GM12865 (cell line): ENCODE data around the gene DSCAM.

Source experiments
- DNase-seq: peaks from one replicate; pipeline ENCODE4 v3.0.0; 2010; ENCODE audit warnings: low read depth
- H3K4me3 ChIP-seq: 2 replicates; pipeline ENCODE4 v1.5.1; 2011; ENCODE audit warnings: mild to moderate bottlenecking, low read depth, low read length, control low read depth
- TF ChIP-seq, protein P1 (sequence below): IDR thresholded peaks from 2 replicates; pipeline ENCODE4 v1.5.1; 2011; ENCODE audit warnings: low read length, control low read depth, low read depth, inconsistent platforms; ENCODE audit not compliant: insufficient read depth; ENCODE audit errors: missing control alignments

Gene DSCAM

GRCh38 chr21:40706176-40706575, 140.8 kb downstream of the DSCAM start:
- DNase-seq: no peak
- TF ChIP-seq, protein P1, sequence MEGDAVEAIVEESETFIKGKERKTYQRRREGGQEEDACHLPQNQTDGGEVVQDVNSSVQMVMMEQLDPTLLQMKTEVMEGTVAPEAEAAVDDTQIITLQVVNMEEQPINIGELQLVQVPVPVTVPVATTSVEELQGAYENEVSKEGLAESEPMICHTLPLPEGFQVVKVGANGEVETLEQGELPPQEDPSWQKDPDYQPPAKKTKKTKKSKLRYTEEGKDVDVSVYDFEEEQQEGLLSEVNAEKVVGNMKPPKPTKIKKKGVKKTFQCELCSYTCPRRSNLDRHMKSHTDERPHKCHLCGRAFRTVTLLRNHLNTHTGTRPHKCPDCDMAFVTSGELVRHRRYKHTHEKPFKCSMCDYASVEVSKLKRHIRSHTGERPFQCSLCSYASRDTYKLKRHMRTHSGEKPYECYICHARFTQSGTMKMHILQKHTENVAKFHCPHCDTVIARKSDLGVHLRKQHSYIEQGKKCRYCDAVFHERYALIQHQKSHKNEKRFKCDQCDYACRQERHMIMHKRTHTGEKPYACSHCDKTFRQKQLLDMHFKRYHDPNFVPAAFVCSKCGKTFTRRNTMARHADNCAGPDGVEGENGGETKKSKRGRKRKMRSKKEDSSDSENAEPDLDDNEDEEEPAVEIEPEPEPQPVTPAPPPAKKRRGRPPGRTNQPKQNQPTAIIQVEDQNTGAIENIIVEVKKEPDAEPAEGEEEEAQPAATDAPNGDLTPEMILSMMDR: no peak
- H3K4me3 ChIP-seq: no peak overlapping the region

DNA sequence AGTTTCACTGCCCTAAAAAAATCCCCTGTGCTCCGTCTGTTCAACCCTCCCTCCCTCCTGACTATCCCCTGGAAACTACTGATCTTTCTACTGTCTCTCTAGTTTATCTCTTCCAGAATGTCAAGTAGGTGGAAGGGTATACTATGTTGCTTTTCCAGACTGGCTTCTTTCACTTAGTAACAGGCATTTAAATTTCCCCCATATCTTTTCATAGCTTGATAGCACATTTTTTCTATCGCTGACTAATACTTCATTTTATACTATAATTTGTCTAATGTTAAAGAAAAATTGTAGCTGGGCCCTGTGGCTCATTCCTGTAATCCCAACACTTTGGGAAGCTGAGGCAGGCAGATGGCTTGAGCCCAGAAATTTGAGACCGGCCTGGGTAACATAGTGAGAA, 142.8 kb downstream of the DSCAM start:
- no peak overlapping the region for H3K4me3 ChIP-seq
- TF ChIP-seq, protein P1: no peak
- no peak for DNase-seq

GRCh38 chr21:40699366-40699765, 147.6 kb downstream of the DSCAM start:
- H3K4me3 ChIP-seq: no peak overlapping the region
- no peak for DNase-seq
- TF ChIP-seq, protein P1: no peak

DNA sequence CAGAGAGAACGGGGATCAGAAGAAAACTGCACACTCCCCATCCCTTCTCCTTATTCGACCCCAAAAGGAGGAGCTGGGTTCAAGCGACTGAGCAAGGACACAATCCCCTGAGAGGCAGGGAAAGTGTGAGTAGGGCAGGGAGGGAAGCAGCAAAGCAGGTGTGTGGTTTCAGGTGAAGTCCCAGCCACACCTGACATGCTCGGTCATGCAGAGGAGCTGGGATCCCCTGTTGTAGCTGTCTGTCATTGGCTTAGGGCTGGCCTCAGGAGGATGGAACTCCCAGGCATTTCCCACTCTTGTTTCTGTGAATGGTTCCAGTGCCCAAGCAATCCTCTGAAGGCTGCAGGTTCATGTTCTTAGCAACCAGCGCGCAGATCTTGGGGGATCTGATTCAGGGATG, 150.7 kb downstream of the DSCAM start:
- TF ChIP-seq, protein P1: no peak
- H3K4me3 ChIP-seq: no peak overlapping the region
- no peak for DNase-seq

DNA sequence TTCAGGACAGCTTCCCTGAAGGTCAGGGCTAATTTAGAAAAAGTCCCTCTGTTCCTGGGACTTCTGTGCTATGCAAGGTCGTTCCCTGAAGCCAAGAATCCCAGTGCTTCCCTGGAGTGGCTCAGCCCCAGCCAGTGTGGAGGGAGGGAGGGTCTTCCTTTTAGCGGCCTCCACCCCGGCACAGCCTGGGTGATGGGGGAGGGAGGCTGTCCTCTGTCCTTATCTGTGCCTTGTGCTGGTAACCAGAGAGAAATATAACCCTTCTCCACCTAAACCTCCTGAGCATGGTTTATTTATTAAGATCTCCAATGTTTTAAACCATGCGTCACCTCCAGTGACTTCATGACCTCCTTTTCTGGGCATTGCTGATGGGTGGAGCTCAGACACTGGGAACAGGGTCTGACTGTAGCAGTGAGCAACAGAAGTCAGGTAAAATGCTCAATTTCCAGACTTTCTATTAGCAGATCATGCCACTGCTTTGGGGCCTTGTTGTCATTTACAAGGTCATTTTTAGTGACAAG, 157.1 kb downstream of the DSCAM start:
- TF ChIP-seq, protein P1: no peak
- no peak for DNase-seq

DNA sequence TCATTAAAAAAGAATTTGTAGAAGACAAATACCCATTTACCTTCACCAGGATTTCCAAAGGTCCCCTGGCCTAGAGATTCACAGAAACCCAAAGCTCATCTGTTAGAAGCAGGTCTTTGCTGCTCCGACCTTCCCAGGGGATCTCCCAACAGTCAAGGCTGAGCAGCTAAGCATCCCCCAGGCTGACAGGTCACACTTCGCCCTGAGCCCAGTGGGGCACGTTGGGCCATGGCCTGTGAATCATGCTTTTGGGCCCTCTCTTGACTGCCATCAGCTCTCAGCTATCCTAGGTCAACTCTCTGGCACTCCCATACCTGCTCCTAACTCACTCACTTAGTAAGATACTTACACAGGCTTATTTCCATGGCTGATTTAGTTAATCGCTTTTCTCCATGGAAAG, 157.7 kb downstream of the DSCAM start:
- TF ChIP-seq, protein P1: no peak
- no peak for DNase-seq

More for the DNA sequence above, 157.1 kb downstream of the DSCAM start:
- H3K4me3 ChIP-seq: no peak overlapping the region

More for the DNA sequence above, 157.7 kb downstream of the DSCAM start:
- H3K4me3 ChIP-seq: no peak overlapping the region
